VCaP (cell line): Measurements from ENCODE around the gene CCNB2.
A peak's percentile ranks its signal among the peaks of the same experiment; 100 is the strongest.
"Not testable (repeated sequence)": the region's sequence is repeated elsewhere in the genome, so short reads cannot be mapped to it uniquely, and the experiment has no call there.

Source experiments
- H3K27ac ChIP-seq: fragments of 450-650 bp; 2 replicates; pipeline ENCODE4 v1.5.1; 2017
- TF ChIP-seq, protein P1 (sequence below): fragments of 450-650 bp; conservative IDR thresholded peaks from 2 replicates; pipeline ENCODE4 v1.5.1; 2017; ENCODE audit warnings: mild to moderate bottlenecking, moderate library complexity

The CCNB2 gene

DNA sequence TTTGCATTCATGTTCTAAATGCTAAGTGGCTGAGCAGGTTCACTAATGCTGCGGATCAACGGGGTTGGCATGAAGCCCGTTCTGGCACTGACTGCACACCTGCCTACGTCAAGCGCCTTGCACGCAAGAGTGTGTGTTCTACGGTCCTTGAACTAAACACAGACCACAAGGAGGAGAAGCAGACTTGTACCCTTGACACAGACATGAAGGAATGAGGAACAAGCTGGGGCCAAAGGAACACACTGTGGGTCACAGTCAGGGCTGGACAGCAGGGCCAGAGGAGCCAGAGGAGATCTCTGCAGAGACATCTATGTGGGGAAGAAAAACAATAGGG, 53.7 kb downstream of the CCNB2 start:
- TF ChIP-seq, protein P1, sequence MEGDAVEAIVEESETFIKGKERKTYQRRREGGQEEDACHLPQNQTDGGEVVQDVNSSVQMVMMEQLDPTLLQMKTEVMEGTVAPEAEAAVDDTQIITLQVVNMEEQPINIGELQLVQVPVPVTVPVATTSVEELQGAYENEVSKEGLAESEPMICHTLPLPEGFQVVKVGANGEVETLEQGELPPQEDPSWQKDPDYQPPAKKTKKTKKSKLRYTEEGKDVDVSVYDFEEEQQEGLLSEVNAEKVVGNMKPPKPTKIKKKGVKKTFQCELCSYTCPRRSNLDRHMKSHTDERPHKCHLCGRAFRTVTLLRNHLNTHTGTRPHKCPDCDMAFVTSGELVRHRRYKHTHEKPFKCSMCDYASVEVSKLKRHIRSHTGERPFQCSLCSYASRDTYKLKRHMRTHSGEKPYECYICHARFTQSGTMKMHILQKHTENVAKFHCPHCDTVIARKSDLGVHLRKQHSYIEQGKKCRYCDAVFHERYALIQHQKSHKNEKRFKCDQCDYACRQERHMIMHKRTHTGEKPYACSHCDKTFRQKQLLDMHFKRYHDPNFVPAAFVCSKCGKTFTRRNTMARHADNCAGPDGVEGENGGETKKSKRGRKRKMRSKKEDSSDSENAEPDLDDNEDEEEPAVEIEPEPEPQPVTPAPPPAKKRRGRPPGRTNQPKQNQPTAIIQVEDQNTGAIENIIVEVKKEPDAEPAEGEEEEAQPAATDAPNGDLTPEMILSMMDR: no peak
- H3K27ac ChIP-seq: peak overlapping the region; percentile 81

DNA sequence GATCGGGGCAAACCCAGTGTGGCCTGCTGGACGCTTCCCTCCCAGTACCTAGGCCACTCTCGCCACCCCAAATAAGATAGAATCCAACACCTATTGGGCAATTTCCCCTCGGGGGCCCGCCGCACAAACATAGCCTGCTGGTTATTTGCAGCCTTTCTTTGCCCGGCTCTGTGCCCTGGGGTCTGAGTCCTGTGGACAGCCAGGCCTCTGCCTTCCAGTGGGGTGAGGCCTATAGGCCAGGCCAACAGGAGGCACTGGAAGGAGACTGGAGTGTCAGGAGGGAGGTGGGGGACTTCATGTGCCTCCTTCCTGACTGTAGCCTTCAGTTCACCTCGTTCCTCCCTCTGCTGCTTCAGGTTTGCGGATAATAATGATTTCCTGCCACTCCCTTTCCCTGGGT, 54.3 kb downstream of the CCNB2 start:
- TF ChIP-seq, protein P1: no peak
- peak overlapping the region; percentile 81 for H3K27ac ChIP-seq

DNA sequence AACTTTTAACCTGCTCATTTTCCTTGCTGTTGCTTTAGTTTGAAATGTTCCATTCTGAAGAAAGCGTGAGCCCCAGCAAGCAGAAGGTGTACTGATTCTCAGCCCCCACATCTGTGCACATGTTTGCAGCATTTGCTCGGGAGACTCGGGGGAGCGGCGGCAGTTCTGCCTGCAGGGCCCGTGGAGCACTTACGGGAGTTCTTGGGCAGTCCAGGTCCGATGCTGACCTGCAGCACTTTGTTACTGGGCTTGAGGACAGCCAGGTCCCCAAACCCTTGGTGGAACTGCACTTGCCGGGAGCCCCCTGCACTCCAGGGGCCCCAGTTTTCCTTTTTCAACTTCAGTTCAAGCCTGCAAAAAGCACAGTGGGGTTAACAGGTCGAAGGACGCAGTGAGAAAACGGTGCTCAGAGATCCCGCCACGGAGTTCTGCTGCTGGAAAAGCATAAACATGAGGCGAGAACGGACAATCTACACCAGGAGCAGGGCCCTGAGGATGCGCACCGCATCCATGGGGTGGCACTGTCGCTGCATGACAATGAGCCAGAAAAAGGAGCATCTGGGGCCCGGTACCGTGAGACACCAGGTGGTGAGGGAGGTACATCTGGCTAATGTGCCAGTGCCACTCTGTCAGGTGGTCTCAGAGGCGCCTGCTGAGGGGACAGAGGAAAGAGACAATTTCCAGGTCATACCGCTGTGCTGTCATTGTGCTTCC, 56.1 kb downstream of the CCNB2 start:
- no peak overlapping the region for H3K27ac ChIP-seq

DNA sequence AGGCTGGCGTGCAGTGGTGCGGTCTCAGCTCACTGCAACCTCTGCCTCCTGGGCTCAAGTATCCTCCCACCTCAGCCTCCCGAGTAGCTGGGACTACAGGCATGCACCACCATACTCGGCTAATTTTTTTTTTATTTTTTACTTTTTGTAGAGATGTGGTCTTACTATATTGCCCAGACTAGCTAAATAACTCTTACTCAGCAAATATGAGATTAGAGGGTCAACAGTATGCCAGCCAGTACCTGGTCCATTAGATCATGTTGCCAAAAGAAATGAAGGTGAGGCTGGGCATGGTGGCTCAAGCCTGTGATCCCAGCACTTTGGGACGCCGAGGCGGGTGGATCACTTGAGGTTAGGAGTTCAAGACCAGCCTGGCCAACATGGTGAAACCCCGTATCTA, 57.1 kb downstream of the CCNB2 start:
- H3K27ac ChIP-seq: not testable (repeated sequence)

More for the DNA sequence above, 56.1 kb downstream of the CCNB2 start:
- TF ChIP-seq, protein P1: peak; percentile 72

DNA sequence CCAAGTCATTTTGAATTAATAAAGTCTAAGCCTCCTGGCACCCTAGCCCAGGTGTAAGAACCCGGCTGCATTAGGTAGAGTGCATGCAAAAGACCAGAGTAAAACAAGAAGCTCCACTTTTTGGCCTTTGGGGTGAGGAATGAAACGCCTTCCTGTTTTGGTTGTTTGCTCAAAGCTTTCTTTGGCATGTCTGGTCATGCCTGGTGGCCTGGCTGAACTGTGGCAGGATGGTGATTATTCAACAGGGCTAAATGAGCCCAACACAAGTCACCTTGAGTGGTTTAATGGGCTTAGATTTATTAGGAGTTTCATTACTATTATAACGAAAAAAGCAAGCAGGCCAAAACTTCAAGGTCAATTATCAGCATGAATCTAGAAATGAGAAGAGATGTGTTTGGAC, 60.8 kb downstream of the CCNB2 start:
- H3K27ac ChIP-seq: peak overlapping the region; percentile 15; the same call in 1 of the 2 replicates

DNA sequence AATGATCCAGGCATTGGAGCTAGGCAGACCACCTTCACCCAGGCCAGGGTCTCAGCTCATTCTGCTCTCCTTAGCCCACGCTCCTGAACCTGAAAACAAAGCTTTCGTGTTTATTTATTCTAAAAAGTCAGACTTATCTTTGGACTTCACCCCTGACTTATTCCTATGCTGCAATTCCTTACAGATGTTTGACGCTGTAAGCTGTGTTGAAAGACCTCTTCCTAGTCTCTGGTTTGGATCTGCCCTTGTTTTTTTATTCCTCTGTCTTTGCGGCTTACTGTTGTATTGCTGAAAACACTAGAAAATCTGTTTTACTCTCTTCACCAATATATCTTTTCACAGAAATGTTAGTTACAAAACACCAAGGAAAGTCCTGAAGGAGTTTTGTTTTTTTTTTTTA, 61.2 kb downstream of the CCNB2 start:
- peak overlapping the region; percentile 15; the same call in 1 of the 2 replicates for H3K27ac ChIP-seq
- TF ChIP-seq, protein P1: no peak

More for the DNA sequence above, 60.8 kb downstream of the CCNB2 start:
- TF ChIP-seq, protein P1: no peak

DNA sequence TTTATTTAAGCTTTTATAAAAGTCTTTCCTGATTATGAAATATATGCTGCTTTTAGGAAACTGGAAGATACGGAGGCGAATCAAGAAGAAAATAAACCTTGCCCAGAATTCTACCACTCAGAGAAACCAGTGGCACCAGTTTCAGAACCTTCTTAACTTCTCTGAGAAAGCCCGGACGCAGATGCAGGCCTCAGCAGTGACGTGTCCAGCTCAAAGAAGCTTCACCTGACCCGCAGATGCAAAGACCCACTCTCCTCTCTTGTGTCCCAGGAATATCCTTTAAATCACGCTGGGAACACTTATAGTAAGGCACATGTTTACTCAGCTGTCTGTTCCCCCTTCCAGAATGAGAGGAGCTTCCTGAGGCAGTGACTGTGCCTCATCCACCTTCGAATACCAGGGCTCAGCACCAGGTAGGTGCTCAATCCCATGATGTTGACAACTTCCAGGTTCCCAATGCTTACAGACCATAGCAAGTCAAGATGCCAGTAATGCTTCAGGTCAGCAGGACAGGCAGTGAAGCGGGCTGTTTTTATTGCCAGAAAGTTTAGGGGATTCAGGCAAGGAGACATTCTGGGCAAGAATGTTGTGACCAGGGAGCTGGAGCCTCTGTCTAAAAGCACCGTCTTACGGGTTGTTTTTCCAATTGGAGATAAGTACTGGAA, 61.8 kb downstream of the CCNB2 start:
- TF ChIP-seq, protein P1: no peak
- peak overlapping the region; percentile 15; the same call in 1 of the 2 replicates for H3K27ac ChIP-seq

DNA sequence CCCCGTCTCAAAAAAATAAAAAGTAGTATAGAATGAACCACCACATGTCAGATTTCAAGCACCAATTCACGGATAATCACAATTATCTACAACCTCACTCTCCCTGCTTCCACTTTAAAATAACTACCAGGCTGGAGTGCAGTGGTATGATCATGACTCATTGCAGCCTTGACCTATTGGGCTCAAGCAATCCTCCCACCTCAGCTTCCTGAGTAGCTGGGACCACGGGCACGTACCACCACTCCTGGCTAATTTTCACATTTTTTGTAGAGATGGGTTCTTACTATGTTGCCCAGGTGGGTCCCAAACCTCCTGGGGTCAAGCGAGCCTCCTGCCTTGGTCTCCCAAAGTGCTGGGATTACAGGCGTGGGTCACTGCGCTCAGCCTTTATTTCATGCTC, 63.6 kb downstream of the CCNB2 start:
- TF ChIP-seq, protein P1: no peak
- H3K27ac ChIP-seq: no peak overlapping the region; the same call in 1 of the 2 replicates
